NCI-H1092 treated with DMSO at 0.1 percent for 48 hours (cell line): Measurements from ENCODE around the gene SORL1.

ENCODE experiments used
- DNase-seq: peaks from one replicate; lab custom pipeline; 2025; lab: John Stamatoyannopoulos, UW

Gene SORL1

DNA sequence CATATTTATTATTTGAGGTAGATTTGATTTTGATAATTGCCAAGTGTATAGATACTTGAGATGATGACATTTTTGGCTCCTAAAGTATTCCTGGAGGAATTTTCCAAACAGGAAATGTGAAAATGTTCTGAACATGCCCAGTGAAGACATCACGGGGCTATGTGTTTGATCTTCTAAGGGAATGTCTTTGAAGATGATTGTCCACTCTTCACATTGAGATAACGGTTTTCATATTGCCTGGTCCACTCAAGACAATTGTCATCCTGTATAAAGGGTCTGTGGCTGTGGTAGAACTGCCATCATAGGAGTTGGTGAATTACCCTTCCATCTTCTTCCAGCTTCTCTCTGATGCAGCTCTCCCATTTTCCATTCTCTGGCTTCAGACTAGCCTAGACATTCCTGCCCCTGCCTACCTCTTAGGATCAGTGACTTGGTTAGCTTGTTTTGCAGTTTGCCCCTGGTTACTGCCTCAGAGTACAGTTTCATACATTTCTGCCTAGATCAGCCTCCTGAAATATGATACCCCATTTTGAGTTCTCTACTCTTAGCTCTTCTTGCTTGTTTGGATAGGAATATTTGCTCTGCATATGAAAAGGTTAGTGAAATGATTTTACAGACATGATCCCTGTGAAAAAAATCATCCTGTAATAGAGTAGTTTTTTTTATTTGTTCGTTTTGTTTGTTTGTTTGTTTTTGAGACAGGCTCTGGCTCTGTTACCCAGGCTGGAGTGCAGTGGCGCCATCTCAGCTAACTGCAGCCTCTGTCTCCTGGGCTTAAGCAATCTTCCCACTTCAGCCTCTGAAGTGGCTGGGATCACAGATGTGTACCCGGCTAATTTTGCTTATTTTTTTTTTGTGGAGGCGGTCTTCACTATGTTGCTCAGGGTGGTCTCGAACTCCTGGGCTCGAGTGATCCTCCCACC is 112.0 kb downstream of the SORL1 start:
- DNase-seq, result peak; percentile 70

GRCh38 chr11:121564948-121565684 is 113.0 kb downstream of the SORL1 start:
- DNase-seq, result no peak

DNA sequence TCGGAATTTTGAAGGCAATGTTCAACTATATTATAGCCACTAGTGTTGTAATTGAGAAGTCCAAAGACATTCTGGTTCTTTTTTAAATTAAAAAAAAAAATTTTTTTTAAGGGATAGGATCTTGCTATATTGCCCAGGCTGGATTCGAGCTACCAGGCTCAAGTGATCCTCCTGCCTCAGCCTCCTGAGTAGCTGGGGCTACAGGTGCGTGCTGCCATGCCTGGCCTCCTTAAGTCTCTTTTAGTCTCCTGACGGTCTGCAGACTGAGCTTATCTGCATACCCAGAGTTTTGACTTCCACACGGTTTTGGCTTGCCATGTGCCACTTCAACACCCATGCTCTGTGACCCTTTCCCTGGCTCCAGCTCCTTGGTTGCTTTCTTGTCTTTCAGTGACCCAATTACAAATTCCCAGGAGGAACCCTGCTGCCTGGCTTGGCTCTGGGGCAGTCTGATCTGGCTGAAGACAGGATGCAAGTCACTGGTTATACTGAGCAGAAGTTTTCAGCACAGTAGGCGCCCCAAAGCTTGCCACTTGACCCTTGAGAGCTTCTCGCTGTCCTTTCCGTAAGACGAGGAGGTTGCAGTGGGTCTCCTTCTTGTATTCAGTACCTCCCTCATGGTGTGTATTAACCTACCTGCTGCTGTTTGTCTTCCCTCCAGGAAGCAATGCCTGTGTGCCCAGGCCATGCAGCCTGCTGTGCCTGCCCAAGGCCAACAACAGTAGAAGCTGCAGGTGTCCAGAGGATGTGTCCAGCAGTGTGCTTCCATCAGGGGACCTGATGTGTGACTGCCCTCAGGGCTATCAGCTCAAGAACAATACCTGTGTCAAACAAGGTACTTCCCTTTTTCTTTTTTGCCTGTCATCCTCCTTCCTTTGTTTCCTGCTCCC is 114.4 kb downstream of the SORL1 start:
- no peak for DNase-seq

DNA sequence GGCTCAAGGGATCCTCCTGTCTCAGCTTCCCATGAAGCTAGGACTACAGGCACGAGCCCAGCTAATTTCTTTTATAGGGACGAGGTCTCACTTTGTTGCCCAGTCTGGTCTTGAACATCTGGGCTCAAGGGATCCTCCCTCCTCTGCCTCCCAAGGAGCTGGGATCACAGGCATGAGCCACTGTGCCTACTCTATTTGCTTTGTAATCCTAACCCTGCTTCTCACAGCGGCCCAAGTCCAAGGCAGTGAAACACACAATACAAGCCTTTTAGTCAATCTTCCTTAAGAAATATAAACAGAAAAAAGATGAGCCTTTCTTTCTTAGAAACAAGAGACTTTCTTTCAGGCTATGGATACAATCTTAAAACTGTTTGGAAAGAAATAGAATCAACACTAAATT is 115.9 kb downstream of the SORL1 start:
- no peak for DNase-seq

- DNase-seq, result peak; percentile 59
Measured at GRCh38 chr11:121569332-121570299, 117.5 kb downstream of the SORL1 start.

GRCh38 chr11:121570453-121570852 is 118.3 kb downstream of the SORL1 start:
- peak; percentile 74 for DNase-seq

GRCh38 chr11:121571506-121571905 is 119.4 kb downstream of the SORL1 start:
- peak; percentile 84 for DNase-seq

DNA sequence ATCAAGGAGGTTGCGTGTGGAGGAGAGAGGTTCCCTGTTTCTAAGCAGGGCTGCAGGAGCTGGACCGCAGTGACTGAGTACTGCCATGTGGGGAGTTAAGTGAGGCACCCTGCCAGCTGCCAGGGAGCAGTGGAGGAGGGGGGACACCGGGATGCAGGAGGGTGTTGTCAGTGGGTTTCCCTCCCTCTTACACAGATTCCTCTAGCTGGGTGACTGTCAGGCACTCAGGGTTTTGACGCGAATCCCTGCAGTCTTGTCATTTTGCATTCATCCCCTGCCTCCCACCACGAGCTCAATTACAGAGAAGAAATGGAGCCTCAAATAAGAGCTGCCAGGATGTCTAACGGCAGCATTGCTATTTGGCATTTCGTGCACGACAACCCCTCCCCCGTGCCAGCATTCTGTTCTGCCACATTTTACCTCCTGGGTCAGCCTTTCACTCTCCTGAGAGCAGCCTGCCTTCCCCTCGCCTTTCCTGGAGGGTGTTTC is 120.5 kb downstream of the SORL1 start:
- DNase-seq, result peak; percentile 52

GRCh38 chr11:121574801-121575200 is 122.7 kb downstream of the SORL1 start:
- no peak for DNase-seq

DNA sequence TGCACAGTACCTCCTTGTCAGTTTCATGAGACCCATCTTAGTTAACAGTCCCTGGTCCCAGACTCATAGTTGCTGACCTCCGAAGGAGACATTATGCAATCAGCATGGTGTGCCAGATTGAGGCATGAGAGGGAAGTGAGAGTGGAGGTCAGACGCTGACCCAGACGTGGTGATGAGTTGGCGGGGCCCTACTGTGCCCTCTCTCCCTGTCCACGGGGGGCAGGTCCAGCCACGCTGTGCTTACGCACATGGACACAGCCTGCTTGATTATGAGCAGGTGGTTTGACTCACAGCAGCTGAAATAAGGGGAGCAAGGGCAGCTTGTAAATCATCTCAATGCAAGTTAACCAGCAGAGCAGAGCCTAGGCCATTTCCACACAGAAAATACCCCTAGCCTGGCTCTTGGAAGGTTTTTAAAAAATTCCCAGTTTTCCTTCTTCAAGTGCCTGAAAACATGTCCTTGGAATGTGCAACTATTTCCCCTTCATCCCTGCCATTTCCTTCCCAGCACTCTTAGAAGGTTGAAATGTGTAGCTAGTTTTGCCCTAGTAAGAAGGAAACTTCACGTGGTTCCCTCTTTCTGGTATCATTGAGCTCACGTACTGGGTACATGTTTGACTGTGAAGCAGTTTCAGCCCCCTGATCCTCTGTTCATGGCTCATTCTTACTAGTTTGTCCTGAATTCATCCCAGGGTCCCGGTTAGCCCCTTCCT is 123.3 kb downstream of the SORL1 start:
- no peak for DNase-seq

- DNase-seq, result no peak
Measured at GRCh38 chr11:121575963-121576290, 123.8 kb downstream of the SORL1 start.

GRCh38 chr11:121576531-121576930 is 124.4 kb downstream of the SORL1 start:
- DNase-seq, result no peak

GRCh38 chr11:121577106-121577848 is 125.2 kb downstream of the SORL1 start:
- peak; percentile 54 for DNase-seq

DNA sequence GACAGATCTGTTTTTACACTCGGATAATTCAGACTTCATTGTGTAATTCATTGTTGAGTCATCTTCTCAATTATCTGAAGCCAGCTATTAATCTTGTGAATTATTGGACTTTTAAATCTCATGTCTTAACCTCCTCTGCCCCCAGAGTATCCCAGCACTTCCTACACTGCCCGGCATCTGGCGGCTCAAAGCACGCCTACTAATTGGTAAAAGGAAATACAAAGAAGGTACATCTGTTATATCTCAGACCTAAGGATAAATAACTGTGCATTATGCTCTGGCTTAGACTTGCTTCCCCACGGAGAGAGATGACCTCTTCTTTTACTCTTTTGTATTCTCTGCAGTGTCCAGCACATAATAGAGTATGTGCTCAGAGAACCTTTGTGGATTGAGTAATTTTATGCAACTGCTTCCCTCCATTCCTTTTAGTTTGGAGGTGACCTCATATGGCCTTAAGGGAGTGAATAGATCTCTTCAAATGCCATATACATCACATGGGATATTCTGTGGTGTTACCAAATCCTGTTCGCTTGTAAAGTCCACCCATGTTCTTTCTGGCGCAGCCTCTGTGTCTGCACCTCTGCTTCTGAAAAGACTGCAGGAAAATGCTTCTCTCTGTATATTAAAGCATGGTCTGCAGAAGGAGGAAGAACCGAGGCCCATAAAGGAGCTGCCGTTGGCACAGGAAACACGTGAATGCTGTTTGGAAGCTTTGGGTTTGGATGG is 126.3 kb downstream of the SORL1 start:
- no peak for DNase-seq

DNA sequence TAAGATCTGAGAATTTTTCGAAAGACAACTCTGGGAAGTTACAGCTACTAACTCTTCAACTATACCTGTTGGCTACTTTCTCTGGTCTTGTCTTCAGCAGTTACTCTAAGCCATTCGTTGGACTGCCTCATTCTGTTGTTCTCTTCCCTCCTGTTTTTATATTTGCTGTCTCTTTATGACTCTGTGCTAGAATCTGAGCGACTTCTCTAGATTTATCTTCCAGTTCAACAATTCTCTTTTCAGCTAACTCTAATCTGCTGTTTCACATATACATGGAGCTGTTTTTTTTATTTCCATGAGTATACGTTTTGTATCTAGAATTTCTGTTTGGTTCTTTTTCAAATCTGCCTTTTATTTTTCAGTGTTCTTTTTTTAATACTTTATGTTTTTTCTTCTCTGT is 128.0 kb downstream of the SORL1 start:
- no peak for DNase-seq

DNA sequence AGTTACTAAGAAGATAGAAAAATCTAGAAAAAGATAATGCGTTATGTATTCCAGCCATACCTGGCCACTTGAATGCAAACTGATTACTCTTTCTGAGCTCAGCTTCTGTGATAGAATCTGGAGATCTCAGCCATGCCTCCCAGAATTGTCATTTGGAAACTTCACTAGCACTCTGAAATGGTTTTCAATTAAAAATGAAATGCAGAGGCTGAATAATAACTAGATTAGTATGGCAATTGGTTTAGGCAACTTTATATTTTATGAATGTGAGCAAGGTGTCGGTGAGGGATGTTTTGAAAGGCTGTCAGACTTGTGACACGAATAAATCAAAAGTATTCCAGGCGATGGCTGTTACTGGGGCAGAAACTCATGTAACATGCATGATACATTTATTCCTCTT is 129.5 kb downstream of the SORL1 start:
- no peak for DNase-seq

GRCh38 chr11:121582296-121582695 is 130.2 kb downstream of the SORL1 start:
- no peak for DNase-seq

DNA sequence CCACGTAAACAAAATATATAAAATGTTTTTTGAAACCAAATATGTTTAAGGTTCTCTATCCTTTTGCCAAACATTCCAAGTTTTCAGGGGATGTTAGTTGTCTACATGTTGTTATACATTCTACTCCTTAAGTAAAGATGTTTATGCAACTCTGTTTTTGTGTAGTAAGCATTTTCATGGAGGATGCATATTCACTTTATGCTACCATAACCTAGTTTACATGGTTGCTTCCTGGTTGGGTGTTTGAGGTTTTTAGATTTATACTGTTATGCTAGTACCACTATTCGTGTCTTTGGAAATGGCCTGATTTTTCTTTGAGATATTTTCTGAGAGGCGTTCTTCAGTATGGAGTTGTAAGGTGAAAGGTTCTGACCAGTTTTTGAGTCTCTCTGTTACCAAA is 131.7 kb downstream of the SORL1 start:
- no peak for DNase-seq

DNA sequence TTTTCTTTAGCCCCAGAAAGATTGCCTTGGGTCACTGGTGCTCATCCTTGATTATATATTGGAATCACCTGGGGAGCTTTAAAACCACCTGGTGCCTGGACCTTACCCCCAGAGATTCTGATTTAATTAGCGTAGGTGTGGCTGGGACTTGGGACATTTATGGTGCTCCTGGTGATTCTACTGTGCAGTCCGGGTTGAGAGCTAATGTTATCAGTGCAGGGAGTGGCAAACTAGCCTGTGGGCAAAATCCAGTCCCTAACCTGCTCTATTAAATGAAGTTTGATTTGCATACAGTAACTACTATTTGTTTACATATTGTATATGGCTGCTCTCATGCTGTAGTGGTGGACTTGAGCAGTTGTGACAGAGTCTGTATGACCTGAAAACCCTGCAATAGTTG is 134.6 kb downstream of the SORL1 start:
- no peak for DNase-seq
